ENCODE results near the gene TMEM132C.

TMEM132C gene

GRCh38 chr12:128694445-128694844 is 427.5 kb downstream of the TMEM132C start:
- Histone ChIP-seq H3K4me2 (ENCODE audit: low read depth, low read length) (no peak overlapping the region), H3F3A (ENCODE audit: insufficient read depth, low read length) (no peaks in the 10 kb centered on the region), H3K27me3 (replicated peaks; ENCODE audit: insufficient read depth, low read length) (no peaks in the 10 kb centered on the region), H3K27ac (ENCODE audit: low read length) (no peak overlapping the region), H3K9me2 (replicated peaks; ENCODE audit: insufficient read depth, low read length) (no peaks in the 10 kb centered on the region), H3K4me1 (ENCODE audit: low read length) (no peaks in the 10 kb centered on the region), H3K4me3 (ENCODE audit: low read length) (no peak overlapping the region), H3K9ac (ENCODE audit: low read length) (no peak overlapping the region), H3K79me2 (ENCODE audit: low read length) (no peaks in the 10 kb centered on the region), H2AFZ (ENCODE audit: low read length) (no peak overlapping the region), H3K36me3 (replicated peaks; ENCODE audit: insufficient read depth, low read length) (no peaks in the 10 kb centered on the region), H3K9me3 (replicated peaks; ENCODE audit: insufficient read depth, low read length) (no peaks in the 10 kb centered on the region), H4K20me1 (ENCODE audit: insufficient read depth, low read length) (no peaks in the 10 kb centered on the region)
- TF ChIP-seq CTCF (IDR thresholded peaks at IDR 0.05; ENCODE audit: low read length) (no peak), EZH2 (optimal IDR thresholded peaks at IDR 0.05; ENCODE audit: low read depth, low read length) (no peak), EZH2phosphoT487 (IDR thresholded peaks at IDR 0.05; ENCODE audit: low read length) (no peak)
- no peak for DNase-seq

- Histone ChIP-seq H3K79me2 (ENCODE audit: low read length) (no peaks in the 10 kb centered on the region), H4K20me1 (ENCODE audit: insufficient read depth, low read length) (no peaks in the 10 kb centered on the region), H2AFZ (ENCODE audit: low read length) (no peak overlapping the region), H3K27ac (ENCODE audit: low read length) (no peak overlapping the region), H3K9me3 (replicated peaks; ENCODE audit: insufficient read depth, low read length) (no peaks in the 10 kb centered on the region), H3K4me2 (ENCODE audit: low read depth, low read length) (no peak overlapping the region), H3K27me3 (replicated peaks; ENCODE audit: insufficient read depth, low read length) (no peaks in the 10 kb centered on the region), H3F3A (ENCODE audit: insufficient read depth, low read length) (no peaks in the 10 kb centered on the region), H3K9ac (ENCODE audit: low read length) (no peak overlapping the region), H3K9me2 (replicated peaks; ENCODE audit: insufficient read depth, low read length) (no peaks in the 10 kb centered on the region), H3K4me1 (ENCODE audit: low read length) (no peaks in the 10 kb centered on the region), H3K4me3 (ENCODE audit: low read length) (no peak overlapping the region), H3K36me3 (replicated peaks; ENCODE audit: insufficient read depth, low read length) (no peaks in the 10 kb centered on the region)
- no peak for TF ChIP-seq EZH2phosphoT487 (IDR thresholded peaks at IDR 0.05; ENCODE audit: low read length)
- TF ChIP-seq CTCF (IDR thresholded peaks at IDR 0.05; ENCODE audit: low read length): no peak
- no peak for TF ChIP-seq EZH2 (optimal IDR thresholded peaks at IDR 0.05; ENCODE audit: low read depth, low read length)
- no peak for DNase-seq
Observed at GRCh38 chr12:128695697-128696096, 428.7 kb downstream of the TMEM132C start.

- no peak for TF ChIP-seq CTCF (IDR thresholded peaks at IDR 0.05; ENCODE audit: low read length)
- TF ChIP-seq EZH2 (optimal IDR thresholded peaks at IDR 0.05; ENCODE audit: low read depth, low read length): no peak
- TF ChIP-seq EZH2phosphoT487 (IDR thresholded peaks at IDR 0.05; ENCODE audit: low read length): no peak
- no peak overlapping the region for H3K4me2 ChIP-seq (ENCODE audit: low read depth, low read length)
- H3F3A ChIP-seq (ENCODE audit: insufficient read depth, low read length): no peaks in the 10 kb centered on the region
- H3K9me3 ChIP-seq (replicated peaks; ENCODE audit: insufficient read depth, low read length): no peaks in the 10 kb centered on the region
- H2AFZ ChIP-seq (ENCODE audit: low read length): no peak overlapping the region
- DNase-seq: no peak
- H3K79me2 ChIP-seq (ENCODE audit: low read length): no peaks in the 10 kb centered on the region
- no peaks in the 10 kb centered on the region for H3K36me3 ChIP-seq (replicated peaks; ENCODE audit: insufficient read depth, low read length)
- no peaks in the 10 kb centered on the region for H4K20me1 ChIP-seq (ENCODE audit: insufficient read depth, low read length)
- H3K4me1 ChIP-seq (ENCODE audit: low read length): no peaks in the 10 kb centered on the region
- no peak overlapping the region for H3K27ac ChIP-seq (ENCODE audit: low read length)
- no peak overlapping the region for H3K9ac ChIP-seq (ENCODE audit: low read length)
- H3K27me3 ChIP-seq (replicated peaks; ENCODE audit: insufficient read depth, low read length): no peaks in the 10 kb centered on the region
- H3K4me3 ChIP-seq (ENCODE audit: low read length): no peak overlapping the region
- H3K9me2 ChIP-seq (replicated peaks; ENCODE audit: insufficient read depth, low read length): no peaks in the 10 kb centered on the region
Observed at GRCh38 chr12:128698301-128698972, 431.5 kb downstream of the TMEM132C start.

Data from MM.1S (cell line).